Neural cell (in vitro differentiated cells): ENCODE results near the gene ZNF429.

Experiments used
- CTCF ChIP-seq: fragments of 450-650 bp; IDR thresholded peaks from 2 replicates; pipeline ENCODE4 v1.5.1; 2014; ENCODE audit warnings: antibody characterized with exemption, mild to moderate bottlenecking, moderate library complexity; ENCODE audit not compliant: poor library complexity, severe bottlenecking
- TAF1 ChIP-seq: IDR thresholded peaks from 2 replicates; pipeline ENCODE4 v1.6.1; 2012; ENCODE audit warnings: low read depth

GRCh38 chr19:21491146-21491545, 14.3 kb upstream of the ZNF429 start:
- TF ChIP-seq CTCF (no peak), TAF1 (no peak)
